ENCODE measurements around the gene KREMEN1. TPM values are rescaled to one million over a fixed set of nuclear protein-coding genes. Genes with fewer than 3 reads are reported as not detected.

The KREMEN1 gene
- total RNA-seq, 1 experiment from 2014 or later: 5.8 TPM

Other genes starting within 250 kb of the KREMEN1 start
- gene ZNRF3, start 189.5 kb upstream of the KREMEN1 start, total RNA-seq (2014; rRNA removed): 6.3 and 6.5 TPM in 2 replicates
- not detected in 2 replicates for gene C22orf31, start 11.2 kb upstream of the KREMEN1 start, total RNA-seq (2014; rRNA removed)
- gene EMID1, start 132.9 kb downstream of the KREMEN1 start, total RNA-seq (2014; rRNA removed): 0.29 TPM in 1 of 2 replicates, not detected in the other
- 36.9 and 43.5 TPM in 2 replicates for gene RHBDD3, start 194.9 kb downstream of the KREMEN1 start, total RNA-seq (2014; rRNA removed)
- 262 and 297 TPM in 2 replicates for gene EWSR1, start 195.2 kb downstream of the KREMEN1 start, total RNA-seq (2014; rRNA removed)
- gene GAS2L1, start 233.6 kb downstream of the KREMEN1 start, total RNA-seq (2014; rRNA removed): 33.3 and 47.1 TPM in 2 replicates
- 0.06 TPM in 1 of 2 replicates, not detected in the other for gene RASL10A, start 242.7 kb downstream of the KREMEN1 start, total RNA-seq (2014; rRNA removed)

Measured in LHCN-M2 (cell line).